HEK293T (cell line): ENCODE data around the gene RIF1.

Experiments used
- ARNT ChIP-seq: fragments of 450-650 bp; IDR thresholded peaks from 2 replicates; pipeline ENCODE4 v1.6.1; 2017; ENCODE audit warnings: mild to moderate bottlenecking
- BHLHE40 ChIP-seq: fragments of 450-650 bp; IDR thresholded peaks from 2 replicates; pipeline ENCODE4 v1.6.1; 2016; ENCODE audit warnings: mild to moderate bottlenecking, moderate library complexity, borderline replicate concordance
- ELF4 ChIP-seq: fragments of 450-650 bp; IDR thresholded peaks from 2 replicates; pipeline ENCODE4 v1.6.1; 2017; ENCODE audit warnings: antibody characterized with exemption
- FOXK2 ChIP-seq: fragments of 450-650 bp; IDR thresholded peaks from 2 replicates; pipeline ENCODE4 v1.6.1; 2016; ENCODE audit warnings: mild to moderate bottlenecking
- HDGF ChIP-seq: fragments of 450-650 bp; IDR thresholded peaks from 2 replicates; pipeline ENCODE4 v1.6.1; 2017; ENCODE audit warnings: antibody characterized with exemption, borderline replicate concordance
- NFRKB ChIP-seq: fragments of 450-650 bp; IDR thresholded peaks from 2 replicates; pipeline ENCODE4 v1.6.1; 2016; ENCODE audit warnings: mild to moderate bottlenecking, moderate library complexity
- SUZ12 ChIP-seq: fragments of 450-650 bp; IDR thresholded peaks from 2 replicates; pipeline ENCODE4 v1.6.1; 2016; ENCODE audit warnings: mild to moderate bottlenecking
- TARDBP ChIP-seq: fragments of 450-650 bp; IDR thresholded peaks from 2 replicates; pipeline ENCODE4 v1.6.1; 2016
- ZNF384 ChIP-seq: fragments of 450-650 bp; IDR thresholded peaks from 2 replicates; pipeline ENCODE4 v1.6.1; 2016

DNA sequence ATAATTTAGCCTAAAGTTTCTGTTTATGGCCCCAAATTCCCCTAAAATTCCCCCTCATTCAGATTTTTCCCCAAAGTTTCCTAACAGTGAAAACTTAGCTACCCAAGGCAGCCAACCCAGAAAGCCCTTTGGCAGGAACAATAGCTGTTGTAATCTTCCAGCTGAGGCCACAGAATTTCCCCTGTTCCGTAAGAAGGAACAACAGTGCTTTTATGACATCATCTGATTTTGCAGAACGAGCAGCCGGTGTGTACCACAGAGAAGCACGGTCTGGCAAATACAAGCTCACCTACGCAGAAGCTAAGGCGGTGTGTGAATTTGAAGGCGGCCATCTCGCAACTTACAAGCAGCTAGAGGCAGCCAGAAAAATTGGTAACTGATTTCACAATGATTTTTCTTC lies 46.0 kb upstream of the RIF1 start:
- TF ChIP-seq FOXK2: no peak
- no peak for TF ChIP-seq NFRKB
- no peak for TF ChIP-seq SUZ12
- no peak for TF ChIP-seq TARDBP
- TF ChIP-seq ARNT: no peak
- no peak for TF ChIP-seq ELF4
- TF ChIP-seq BHLHE40: no peak
- no peak for TF ChIP-seq ZNF384
- no peak for TF ChIP-seq HDGF
